ENCODE data around the gene EFNA2.

Gene EFNA2

DNA sequence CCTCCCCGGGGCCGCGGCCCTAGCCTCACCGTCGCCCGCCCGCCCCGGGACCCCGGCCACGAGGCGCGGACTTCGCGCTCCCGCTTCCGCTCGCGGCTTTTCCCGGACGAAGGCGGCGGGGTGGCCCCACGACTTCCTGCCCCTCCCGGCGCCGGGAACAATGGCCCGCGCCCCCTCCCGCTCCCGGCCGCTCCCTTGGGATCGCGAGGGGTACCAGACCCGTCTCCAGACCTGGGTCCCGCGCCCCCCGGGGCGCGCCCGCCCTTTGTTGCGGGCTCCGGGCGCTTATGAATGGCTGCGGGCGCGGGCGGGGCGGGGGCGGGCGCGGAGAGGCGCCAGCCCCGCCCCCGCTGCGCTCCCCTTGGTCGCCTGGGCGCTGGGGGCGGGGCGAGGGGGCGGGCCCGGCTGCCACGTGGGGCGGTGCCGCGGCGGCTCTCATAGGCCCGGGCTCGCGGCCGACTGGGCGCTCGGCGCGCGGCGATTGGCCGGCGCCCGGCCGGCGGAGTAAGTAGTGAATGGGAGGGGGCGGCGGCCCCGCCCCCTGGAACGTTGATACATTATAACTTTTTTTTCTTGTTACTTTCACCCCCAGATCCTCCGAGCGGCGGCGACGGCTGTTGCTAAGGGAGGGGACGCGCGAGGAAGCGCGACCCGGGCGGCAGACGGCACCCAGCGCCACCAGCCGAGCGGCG lies 36.2 kb upstream of the EFNA2 start:
- peak; percentile 94 for DNase-seq (ENCODE audit: low read depth)
- H3K4me3 ChIP-seq (ENCODE audit: control insufficient read depth, low read depth, low read length), result peak overlapping the region; percentile 77
- TF ChIP-seq, protein P1, sequence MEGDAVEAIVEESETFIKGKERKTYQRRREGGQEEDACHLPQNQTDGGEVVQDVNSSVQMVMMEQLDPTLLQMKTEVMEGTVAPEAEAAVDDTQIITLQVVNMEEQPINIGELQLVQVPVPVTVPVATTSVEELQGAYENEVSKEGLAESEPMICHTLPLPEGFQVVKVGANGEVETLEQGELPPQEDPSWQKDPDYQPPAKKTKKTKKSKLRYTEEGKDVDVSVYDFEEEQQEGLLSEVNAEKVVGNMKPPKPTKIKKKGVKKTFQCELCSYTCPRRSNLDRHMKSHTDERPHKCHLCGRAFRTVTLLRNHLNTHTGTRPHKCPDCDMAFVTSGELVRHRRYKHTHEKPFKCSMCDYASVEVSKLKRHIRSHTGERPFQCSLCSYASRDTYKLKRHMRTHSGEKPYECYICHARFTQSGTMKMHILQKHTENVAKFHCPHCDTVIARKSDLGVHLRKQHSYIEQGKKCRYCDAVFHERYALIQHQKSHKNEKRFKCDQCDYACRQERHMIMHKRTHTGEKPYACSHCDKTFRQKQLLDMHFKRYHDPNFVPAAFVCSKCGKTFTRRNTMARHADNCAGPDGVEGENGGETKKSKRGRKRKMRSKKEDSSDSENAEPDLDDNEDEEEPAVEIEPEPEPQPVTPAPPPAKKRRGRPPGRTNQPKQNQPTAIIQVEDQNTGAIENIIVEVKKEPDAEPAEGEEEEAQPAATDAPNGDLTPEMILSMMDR (conservative IDR thresholded peaks at IDR 0.05; ENCODE audit: control insufficient read depth, insufficient read depth, low read depth, low read length), result no peak

DNA sequence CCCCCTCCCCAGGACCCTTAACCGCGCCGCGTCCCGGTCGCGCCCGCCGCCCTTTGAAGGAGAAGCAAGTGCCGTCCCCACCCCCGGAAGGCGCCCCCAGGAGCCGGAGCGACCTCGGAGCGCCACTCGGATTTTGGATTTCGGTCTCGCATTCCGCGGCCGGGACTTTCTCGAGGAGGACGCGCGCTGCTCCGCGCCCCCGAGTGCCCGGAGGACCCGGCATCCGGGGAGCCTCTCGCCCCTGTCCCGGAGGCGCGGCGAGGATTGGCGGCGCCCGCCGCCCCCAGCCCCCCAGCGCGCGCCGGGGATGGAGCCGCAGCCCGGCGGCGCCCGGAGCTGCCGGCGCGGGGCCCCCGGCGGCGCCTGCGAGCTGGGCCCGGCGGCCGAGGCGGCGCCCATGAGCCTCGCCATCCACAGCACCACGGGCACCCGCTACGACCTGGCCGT lies 35.7 kb upstream of the EFNA2 start:
- TF ChIP-seq, protein P1 (conservative IDR thresholded peaks at IDR 0.05; ENCODE audit: control insufficient read depth, insufficient read depth, low read depth, low read length), result no peak
- H3K4me3 ChIP-seq (ENCODE audit: control insufficient read depth, low read depth, low read length), result peak overlapping the region; percentile 77
- DNase-seq (ENCODE audit: low read depth), result no peak

DNA sequence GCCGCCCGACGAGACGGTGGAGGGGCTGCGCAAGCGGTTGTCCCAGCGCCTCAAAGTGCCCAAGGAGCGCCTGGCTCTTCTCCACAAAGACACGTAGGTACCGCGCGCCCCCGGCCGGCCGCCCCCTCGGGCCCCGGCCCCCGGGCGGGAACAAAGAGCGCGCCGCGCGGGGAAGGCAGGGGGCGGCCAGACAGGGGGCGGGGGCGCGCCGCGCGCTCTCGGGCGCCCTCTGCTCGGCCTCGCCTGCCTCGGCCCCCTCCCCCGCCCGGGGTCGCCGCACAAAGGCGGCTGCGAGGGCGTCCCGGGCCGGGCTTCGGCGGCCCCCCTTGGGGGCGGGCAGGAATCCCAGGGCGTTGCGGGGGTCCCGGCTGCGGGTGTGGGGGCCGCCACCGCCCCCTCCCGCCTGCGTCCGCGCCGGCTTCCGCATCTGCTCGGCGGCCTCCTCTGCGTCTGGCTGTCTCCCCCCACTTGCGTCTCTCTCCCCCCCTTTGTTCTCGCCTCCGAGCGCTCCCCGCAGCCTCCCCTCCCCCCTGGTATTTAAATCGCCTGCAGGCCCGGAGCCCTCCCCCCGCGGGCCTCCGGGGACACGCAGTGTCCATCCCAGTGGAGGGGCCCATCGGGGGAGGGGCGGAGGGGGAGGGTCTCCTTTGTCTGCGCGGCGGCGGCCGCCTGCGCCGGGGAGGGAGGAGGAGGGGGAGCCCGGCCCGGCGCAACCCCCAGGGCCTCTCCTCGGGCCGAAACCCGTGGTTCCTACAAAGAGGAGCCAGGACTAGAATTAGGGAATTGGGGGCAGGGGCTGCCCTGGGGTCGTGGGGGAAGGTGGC lies 35.0 kb upstream of the EFNA2 start:
- peak overlapping the region; percentile 77 for H3K4me3 ChIP-seq (ENCODE audit: control insufficient read depth, low read depth, low read length)
- TF ChIP-seq, protein P1 (conservative IDR thresholded peaks at IDR 0.05; ENCODE audit: control insufficient read depth, insufficient read depth, low read depth, low read length), result no peak
- no peak for DNase-seq (ENCODE audit: low read depth)

DNA sequence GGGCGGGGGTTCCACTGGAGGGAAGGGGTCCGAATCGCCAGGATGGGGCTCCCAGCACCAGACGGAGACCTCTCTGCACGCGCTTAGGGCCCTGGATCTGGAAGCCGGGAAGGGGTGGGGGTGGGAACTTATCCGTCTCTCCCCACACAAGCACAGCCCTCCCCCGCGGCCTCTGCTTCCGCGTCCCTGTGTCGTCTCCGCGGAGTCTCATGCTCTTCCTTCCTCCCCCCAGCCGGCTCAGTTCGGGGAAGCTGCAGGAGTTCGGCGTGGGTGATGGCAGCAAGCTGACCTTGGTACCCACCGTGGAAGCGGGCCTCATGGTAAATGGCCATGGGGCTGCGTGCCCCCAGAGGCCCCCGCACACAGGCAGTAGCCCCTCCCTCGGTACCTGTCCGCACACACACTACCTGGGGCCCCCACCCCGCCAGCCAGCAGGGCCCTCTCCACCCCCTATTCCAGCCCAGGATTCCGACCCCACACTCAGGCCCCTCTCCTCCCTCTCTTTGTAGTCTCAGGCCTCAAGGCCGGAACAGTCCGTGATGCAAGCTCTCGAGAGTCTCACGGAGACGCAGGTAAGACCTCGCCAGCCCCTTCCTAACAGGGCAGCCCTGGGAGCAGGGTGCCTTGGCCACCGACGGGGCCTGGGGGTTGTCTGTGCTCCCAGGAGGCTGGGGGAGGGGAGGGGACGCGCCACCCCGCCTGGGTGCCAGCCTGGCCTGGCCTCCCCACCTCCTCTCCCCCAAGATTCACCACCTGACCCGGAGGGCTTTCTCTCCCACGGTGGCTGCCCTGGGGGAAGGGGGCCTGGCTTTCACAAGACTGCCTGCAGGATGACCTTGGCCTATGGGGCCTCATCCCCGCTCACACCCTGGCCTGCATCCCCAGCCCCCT lies 34.1 kb upstream of the EFNA2 start:
- peak overlapping the region; percentile 77 for H3K4me3 ChIP-seq (ENCODE audit: control insufficient read depth, low read depth, low read length)
- peak; percentile 65 for DNase-seq (ENCODE audit: low read depth)
- TF ChIP-seq, protein P1 (conservative IDR thresholded peaks at IDR 0.05; ENCODE audit: control insufficient read depth, insufficient read depth, low read depth, low read length), result no peak

DNA sequence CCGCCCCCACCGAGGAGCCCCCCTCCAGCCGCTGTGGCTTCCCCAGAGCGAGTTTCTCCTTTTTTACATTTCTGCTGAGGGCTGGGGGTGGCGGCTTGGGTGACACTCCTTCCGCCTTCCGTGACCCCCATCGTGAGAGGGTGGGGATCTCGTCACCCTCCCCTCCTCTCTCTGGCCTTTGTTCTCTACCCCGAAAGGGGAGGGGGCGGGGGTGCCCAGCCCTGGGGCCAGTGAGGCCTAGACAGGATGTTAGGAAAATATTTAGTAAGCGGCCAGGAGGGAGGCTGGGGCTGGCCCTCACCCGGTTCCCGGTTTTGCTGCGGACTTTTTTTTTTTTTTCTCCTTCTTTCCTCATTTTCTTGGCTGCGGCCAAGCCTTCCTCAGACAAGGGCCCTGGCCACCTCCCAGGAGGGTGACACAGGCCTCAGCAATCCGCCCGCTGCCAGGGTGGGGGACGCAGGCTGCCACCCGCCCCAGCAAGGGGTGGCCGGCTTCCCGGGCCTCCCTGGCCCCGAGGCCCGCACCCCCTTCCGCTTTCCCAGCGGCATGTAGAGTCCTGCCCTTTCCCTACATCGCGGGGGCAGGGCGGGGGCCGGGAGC lies 33.4 kb upstream of the EFNA2 start:
- TF ChIP-seq, protein P1 (conservative IDR thresholded peaks at IDR 0.05; ENCODE audit: control insufficient read depth, insufficient read depth, low read depth, low read length), result no peak
- DNase-seq (ENCODE audit: low read depth), result peak; percentile 98
- peak overlapping the region; percentile 77 for H3K4me3 ChIP-seq (ENCODE audit: control insufficient read depth, low read depth, low read length)
